ENCODE data around the gene RREB1.

Gene RREB1

DNA sequence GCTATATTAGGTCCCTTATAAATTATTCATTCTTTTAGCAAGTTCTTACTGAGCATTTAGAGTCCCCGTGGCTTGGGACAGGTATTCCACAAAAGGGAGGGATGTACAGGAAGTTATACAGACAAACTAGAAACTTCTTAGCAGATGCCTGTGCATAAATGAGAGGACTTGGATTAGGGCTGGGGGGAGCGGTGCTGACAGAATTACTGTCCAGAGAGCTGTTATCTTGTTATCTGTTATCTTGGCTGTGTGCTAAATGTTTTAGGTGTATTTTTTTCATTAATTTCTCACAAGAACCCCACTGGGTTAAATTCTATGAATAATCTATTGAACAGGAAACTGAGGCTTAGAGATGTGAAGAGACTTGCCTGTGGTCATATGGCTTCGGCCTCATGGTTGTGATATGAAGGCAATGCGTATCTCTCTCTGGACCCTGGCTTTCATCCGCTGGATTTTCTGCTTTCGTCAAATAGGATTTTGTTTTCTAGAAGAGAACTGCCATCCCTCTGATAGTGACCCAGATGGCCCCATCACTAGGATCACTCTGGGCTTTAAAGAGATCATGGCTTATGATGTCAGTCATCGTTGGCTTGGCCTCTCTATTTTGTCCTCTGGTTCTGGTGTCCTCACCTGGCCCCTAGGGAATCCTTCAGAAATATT lies 32.3 kb upstream of the RREB1 start (continued):
- TF ChIP-seq TRIM28 (IDR thresholded peaks at IDR 0.05; ENCODE audit: borderline replicate concordance, low read length) (no peak), ZNF211 (tag by site-specific recombination; IDR thresholded peaks at IDR 0.05; ENCODE audit: low read depth) (no peak), ZNF140 (tag by site-specific recombination; IDR thresholded peaks at IDR 0.05) (no peak)
- TF ChIP-seq, protein P1, sequence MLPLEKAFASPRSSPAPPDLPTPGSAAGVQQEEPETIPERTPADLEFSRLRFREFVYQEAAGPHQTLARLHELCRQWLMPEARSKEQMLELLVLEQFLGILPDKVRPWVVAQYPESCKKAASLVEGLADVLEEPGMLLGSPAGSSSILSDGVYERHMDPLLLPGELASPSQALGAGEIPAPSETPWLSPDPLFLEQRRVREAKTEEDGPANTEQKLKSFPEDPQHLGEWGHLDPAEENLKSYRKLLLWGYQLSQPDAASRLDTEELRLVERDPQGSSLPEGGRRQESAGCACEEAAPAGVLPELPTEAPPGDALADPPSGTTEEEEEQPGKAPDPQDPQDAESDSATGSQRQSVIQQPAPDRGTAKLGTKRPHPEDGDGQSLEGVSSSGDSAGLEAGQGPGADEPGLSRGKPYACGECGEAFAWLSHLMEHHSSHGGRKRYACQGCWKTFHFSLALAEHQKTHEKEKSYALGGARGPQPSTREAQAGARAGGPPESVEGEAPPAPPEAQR (tag by site-specific recombination; IDR thresholded peaks at IDR 0.05), result no peak
- TF ChIP-seq, protein P2, sequence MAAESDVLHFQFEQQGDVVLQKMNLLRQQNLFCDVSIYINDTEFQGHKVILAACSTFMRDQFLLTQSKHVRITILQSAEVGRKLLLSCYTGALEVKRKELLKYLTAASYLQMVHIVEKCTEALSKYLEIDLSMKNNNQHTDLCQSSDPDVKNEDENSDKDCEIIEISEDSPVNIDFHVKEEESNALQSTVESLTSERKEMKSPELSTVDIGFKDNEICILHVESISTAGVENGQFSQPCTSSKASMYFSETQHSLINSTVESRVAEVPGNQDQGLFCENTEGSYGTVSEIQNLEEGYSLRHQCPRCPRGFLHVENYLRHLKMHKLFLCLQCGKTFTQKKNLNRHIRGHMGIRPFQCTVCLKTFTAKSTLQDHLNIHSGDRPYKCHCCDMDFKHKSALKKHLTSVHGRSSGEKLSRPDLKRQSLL (tag by site-specific recombination; IDR thresholded peaks at IDR 0.05), result no peak

DNA sequence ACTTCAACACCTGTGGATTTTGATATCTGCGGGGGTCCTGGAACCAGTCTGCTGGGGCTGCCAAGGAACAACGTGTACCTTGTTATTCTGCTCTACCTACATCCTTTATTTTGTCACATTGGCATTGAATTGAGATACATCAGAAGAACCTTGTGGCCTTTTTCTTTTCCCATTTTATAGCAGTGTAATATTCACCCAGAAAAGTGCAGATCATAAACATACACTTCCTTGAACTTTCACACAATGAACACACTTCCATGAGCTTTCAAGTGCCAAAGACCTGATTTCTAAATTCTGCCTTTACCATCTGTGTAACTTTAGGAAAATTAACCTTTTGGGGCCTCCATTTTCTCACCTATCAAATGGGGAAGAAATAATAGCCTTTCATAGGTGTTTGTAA lies 29.9 kb upstream of the RREB1 start:
- Histone ChIP-seq H3K27ac (ENCODE audit: extremely low read depth, low read depth, low read length) (no peak overlapping the region), H3K9me3 (ENCODE audit: control insufficient read depth, insufficient read depth, low read depth, low read length) (no peaks in the 10 kb centered on the region), H3K36me3 (ENCODE audit: control insufficient read depth in 2 of 2, insufficient read depth in 1 of 2, low read length in 2 of 2) (no peaks in the 10 kb centered on the region), H3K4me3 (ENCODE audit: low read depth, low read length) (no peak overlapping the region), H3K4me1 (ENCODE audit: control insufficient read depth, insufficient read depth, low read length) (no peaks in the 10 kb centered on the region)
- ChIA-PET POLR2A (no interaction called here), CTCF (interaction anchor here (1.0 kb wide), 1 partner anchor 862 kb away, joined by 3 read pairs; no protein-coding TSS in a partner anchor)
- TF ChIP-seq KLF9 (tag by site-specific recombination; IDR thresholded peaks at IDR 0.05; ENCODE audit: low read depth), result no peak
- no peak for TF ChIP-seq ZNF416 (tag by site-specific recombination; IDR thresholded peaks at IDR 0.05)
- no peak for TF ChIP-seq KLF8 (tag by site-specific recombination; IDR thresholded peaks at IDR 0.05)
- TF ChIP-seq HOXA7 (CRISPR knock-in tag; IDR thresholded peaks at IDR 0.05; ENCODE audit: borderline replicate concordance), result no peak
- TF ChIP-seq ZNF155 (tag by site-specific recombination; IDR thresholded peaks at IDR 0.05), result no peak

DNA sequence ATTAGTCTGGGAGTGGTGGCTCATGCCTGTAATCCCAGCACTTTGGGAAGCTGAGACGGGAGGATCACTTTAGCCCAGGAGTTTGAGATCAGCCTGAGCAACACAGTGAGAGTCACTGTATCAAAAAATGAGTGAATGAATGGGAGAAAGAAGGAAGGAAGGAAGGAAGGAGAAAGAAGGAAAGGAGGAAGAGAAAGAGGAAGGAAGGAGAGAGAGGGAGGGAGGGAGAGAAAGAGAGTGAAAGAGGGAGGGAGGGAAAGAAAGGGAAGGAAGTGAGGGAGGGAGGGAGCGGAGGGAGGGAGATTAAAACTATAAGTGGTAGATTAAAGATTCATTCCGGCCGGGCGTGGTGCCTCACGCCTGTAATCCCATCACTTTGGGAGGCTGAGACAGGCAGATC lies 28.9 kb upstream of the RREB1 start:
- Histone ChIP-seq H3K4me1 (ENCODE audit: control insufficient read depth, insufficient read depth, low read length) (no peaks in the 10 kb centered on the region), H3K27ac (ENCODE audit: extremely low read depth, low read depth, low read length) (no peak overlapping the region), H3K9me3 (ENCODE audit: control insufficient read depth, insufficient read depth, low read depth, low read length) (no peaks in the 10 kb centered on the region), H3K36me3 (ENCODE audit: control insufficient read depth in 2 of 2, insufficient read depth in 1 of 2, low read length in 2 of 2) (no peaks in the 10 kb centered on the region), H3K4me3 (ENCODE audit: low read depth, low read length) (no peak overlapping the region)
- ChIA-PET CTCF (interaction anchor here (0.7 to 1.0 kb wide), 2 partner anchors 160 to 861 kb away, joined by 3 read pairs; no protein-coding TSS in a partner anchor), POLR2A (no interaction called here)
- TF ChIP-seq ZNF561 (tag by site-specific recombination; IDR thresholded peaks at IDR 0.05; ENCODE audit: borderline replicate concordance) (no peak), HOXC10 (CRISPR knock-in tag; IDR thresholded peaks at IDR 0.05) (no peak), ZSCAN30 (tag by site-specific recombination; IDR thresholded peaks at IDR 0.05) (no peak), ZNF404 (tag by site-specific recombination; IDR thresholded peaks at IDR 0.05) (no peak), ZNF366 (tag by site-specific recombination; conservative IDR thresholded peaks at IDR 0.05) (peak; percentile 87), ZNF37A (tag by site-specific recombination; IDR thresholded peaks at IDR 0.05) (no peak), ZNF623 (tag by site-specific recombination; IDR thresholded peaks at IDR 0.05) (no peak), ZNF157 (tag by site-specific recombination; IDR thresholded peaks at IDR 0.05) (no peak), ZEB2 (tag by site-specific recombination; IDR thresholded peaks at IDR 0.05) (no peak), PRDM1 (tag by site-specific recombination; IDR thresholded peaks at IDR 0.05) (0 out of 2 replicates have a peak, but pooled peaks have one; percentile 23), EGR2 (tag by site-specific recombination; IDR thresholded peaks at IDR 0.05; ENCODE audit: low read depth) (no peak)
- TF ChIP-seq, protein P3, sequence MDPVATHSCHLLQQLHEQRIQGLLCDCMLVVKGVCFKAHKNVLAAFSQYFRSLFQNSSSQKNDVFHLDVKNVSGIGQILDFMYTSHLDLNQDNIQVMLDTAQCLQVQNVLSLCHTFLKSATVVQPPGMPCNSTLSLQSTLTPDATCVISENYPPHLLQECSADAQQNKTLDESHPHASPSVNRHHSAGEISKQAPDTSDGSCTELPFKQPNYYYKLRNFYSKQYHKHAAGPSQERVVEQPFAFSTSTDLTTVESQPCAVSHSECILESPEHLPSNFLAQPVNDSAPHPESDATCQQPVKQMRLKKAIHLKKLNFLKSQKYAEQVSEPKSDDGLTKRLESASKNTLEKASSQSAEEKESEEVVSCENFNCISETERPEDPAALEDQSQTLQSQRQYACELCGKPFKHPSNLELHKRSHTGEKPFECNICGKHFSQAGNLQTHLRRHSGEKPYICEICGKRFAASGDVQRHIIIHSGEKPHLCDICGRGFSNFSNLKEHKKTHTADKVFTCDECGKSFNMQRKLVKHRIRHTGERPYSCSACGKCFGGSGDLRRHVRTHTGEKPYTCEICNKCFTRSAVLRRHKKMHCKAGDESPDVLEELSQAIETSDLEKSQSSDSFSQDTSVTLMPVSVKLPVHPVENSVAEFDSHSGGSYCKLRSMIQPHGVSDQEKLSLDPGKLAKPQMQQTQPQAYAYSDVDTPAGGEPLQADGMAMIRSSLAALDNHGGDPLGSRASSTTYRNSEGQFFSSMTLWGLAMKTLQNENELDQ (tag by site-specific recombination; IDR thresholded peaks at IDR 0.05; ENCODE audit: low read depth), result no peak
